Activated CD4-positive, alpha-beta T cell treated with anti-CD3 and anti-CD28 coated beads, Interleukin-2, amount 10 ng/mL, durations not matched to agents 24 days and 14 days (primary cell): Measurements from ENCODE around the gene VWA8. TPM values are rescaled to one million over a fixed set of nuclear protein-coding genes. Genes with fewer than 3 reads are reported as not detected.
"Not testable (repeated sequence)": the region's sequence is repeated elsewhere in the genome, so short reads cannot be mapped to it uniquely, and the experiment has no call there.

Experiments
- DNase-seq: peaks from one replicate; pipeline ENCODE4 v3.0.0; 2022
- H3K27ac Mint-ChIP-seq: one replicate; pipeline ENCODE4 v1.8.0; 2022; ENCODE audit warnings: mild to moderate bottlenecking, mixed read lengths
- H3K27me3 Mint-ChIP-seq: one replicate; pipeline ENCODE4 v1.8.0; 2022; ENCODE audit warnings: mixed read lengths
- H3K36me3 Mint-ChIP-seq: one replicate; pipeline ENCODE4 v1.8.0; 2022; ENCODE audit warnings: low read depth, mild to moderate bottlenecking, mixed read lengths
- H3K4me1 Mint-ChIP-seq: one replicate; pipeline ENCODE4 v1.8.0; 2021; ENCODE audit warnings: mixed read lengths
- H3K4me3 Mint-ChIP-seq: one replicate; pipeline ENCODE4 v1.8.0; 2022; ENCODE audit warnings: mild to moderate bottlenecking, moderate library complexity, mixed read lengths
- H3K9me3 Mint-ChIP-seq: one replicate; pipeline ENCODE4 v1.8.0; 2021; ENCODE audit warnings: mixed read lengths
- intact Hi-C: fragments of 100-400 bp; cut with micrococcal nuclease; formaldehyde crosslinking; loops from one replicate; pipeline ENCODE4 v1.15.1; 2023
- total RNA-seq: library from RNA; stranded (reverse); gene quantifications from 2 replicates; pipeline ENCODE4 v1.2.3, GENCODE V29; 2022

The VWA8 gene
- total RNA-seq, 1 donor from 2014 or later, result 28.4 TPM

- no peak overlapping the region for H3K27ac Mint-ChIP-seq
- no peak overlapping the region for H3K4me3 Mint-ChIP-seq
- intact Hi-C loops, result no loop called here
- peaks cover 6% of the 10 kb centered on the region for H3K4me1 Mint-ChIP-seq
- peaks cover 16% of the 10 kb centered on the region for H3K36me3 Mint-ChIP-seq
- DNase-seq, result no peak
- H3K27me3 Mint-ChIP-seq, result no peaks in the 10 kb centered on the region
- H3K9me3 Mint-ChIP-seq, result peaks cover 7% of the 10 kb centered on the region
Measured at GRCh38 chr13:41842036-41842620, 118.8 kb downstream of the VWA8 start.

- no peak overlapping the region for H3K27ac Mint-ChIP-seq
- DNase-seq, result no peak
- intact Hi-C loops, result no loop called here
- H3K36me3 Mint-ChIP-seq, result peaks cover 33% of the 10 kb centered on the region
- no peaks in the 10 kb centered on the region for H3K27me3 Mint-ChIP-seq
- peaks cover 10% of the 10 kb centered on the region for H3K9me3 Mint-ChIP-seq
- no peak overlapping the region for H3K4me3 Mint-ChIP-seq
- peaks cover 5% of the 10 kb centered on the region for H3K4me1 Mint-ChIP-seq
Measured at GRCh38 chr13:41837629-41838028, 123.3 kb downstream of the VWA8 start.

GRCh38 chr13:41835871-41836270, 125.0 kb downstream of the VWA8 start:
- DNase-seq, result no peak
- peaks cover 5% of the 10 kb centered on the region for H3K4me1 Mint-ChIP-seq
- H3K4me3 Mint-ChIP-seq, result no peak overlapping the region
- H3K9me3 Mint-ChIP-seq, result peaks cover 10% of the 10 kb centered on the region
- H3K27me3 Mint-ChIP-seq, result no peaks in the 10 kb centered on the region
- H3K36me3 Mint-ChIP-seq, result peaks cover 37% of the 10 kb centered on the region
- H3K27ac Mint-ChIP-seq, result no peak overlapping the region
- intact Hi-C loops, result no loop called here

GRCh38 chr13:41834697-41835096, 126.2 kb downstream of the VWA8 start:
- H3K9me3 Mint-ChIP-seq, intact Hi-C loops, H3K27ac Mint-ChIP-seq, H3K4me3 Mint-ChIP-seq, DNase-seq, H3K27me3 Mint-ChIP-seq, H3K4me1 Mint-ChIP-seq: not testable (repeated sequence)
- peaks cover 37% of the 10 kb centered on the region for H3K36me3 Mint-ChIP-seq

GRCh38 chr13:41833831-41834230, 127.1 kb downstream of the VWA8 start:
- Mint-ChIP-seq H3K36me3 (peaks cover 34% of the 10 kb centered on the region), H3K4me3 (no peak overlapping the region), H3K27ac (no peak overlapping the region), H3K27me3 (no peaks in the 10 kb centered on the region), H3K9me3 (peaks cover 3% of the 10 kb centered on the region), H3K4me1 (no peaks in the 10 kb centered on the region)
- intact Hi-C loops, result no loop called here
- no peak for DNase-seq

GRCh38 chr13:41833201-41833600, 127.7 kb downstream of the VWA8 start:
- no peak overlapping the region for H3K4me3 Mint-ChIP-seq
- H3K9me3 Mint-ChIP-seq, result peaks cover 3% of the 10 kb centered on the region
- H3K27ac Mint-ChIP-seq, result no peak overlapping the region
- no peaks in the 10 kb centered on the region for H3K4me1 Mint-ChIP-seq
- H3K36me3 Mint-ChIP-seq, result peaks cover 36% of the 10 kb centered on the region
- H3K27me3 Mint-ChIP-seq, result no peaks in the 10 kb centered on the region
- intact Hi-C loops, result no loop called here
- no peak for DNase-seq

- no peak overlapping the region for H3K27ac Mint-ChIP-seq
- no peak overlapping the region for H3K4me3 Mint-ChIP-seq
- no peaks in the 10 kb centered on the region for H3K9me3 Mint-ChIP-seq
- peaks cover 33% of the 10 kb centered on the region for H3K36me3 Mint-ChIP-seq
- no peaks in the 10 kb centered on the region for H3K4me1 Mint-ChIP-seq
- intact Hi-C loops, result no loop called here
- no peak for DNase-seq
- H3K27me3 Mint-ChIP-seq, result no peaks in the 10 kb centered on the region
Measured at GRCh38 chr13:41827507-41828213, 133.2 kb downstream of the VWA8 start.

GRCh38 chr13:41825691-41826090, 135.2 kb downstream of the VWA8 start:
- H3K4me1 Mint-ChIP-seq, result no peaks in the 10 kb centered on the region
- intact Hi-C loops, result no loop called here
- peaks cover 30% of the 10 kb centered on the region for H3K36me3 Mint-ChIP-seq
- no peak overlapping the region for H3K27ac Mint-ChIP-seq
- no peaks in the 10 kb centered on the region for H3K9me3 Mint-ChIP-seq
- DNase-seq, result no peak
- no peaks in the 10 kb centered on the region for H3K27me3 Mint-ChIP-seq
- H3K4me3 Mint-ChIP-seq, result no peak overlapping the region

GRCh38 chr13:41823476-41823875, 137.4 kb downstream of the VWA8 start:
- H3K4me3 Mint-ChIP-seq, result no peak overlapping the region
- no peaks in the 10 kb centered on the region for H3K4me1 Mint-ChIP-seq
- no peak for DNase-seq
- H3K9me3 Mint-ChIP-seq, result no peaks in the 10 kb centered on the region
- H3K27me3 Mint-ChIP-seq, result no peaks in the 10 kb centered on the region
- H3K27ac Mint-ChIP-seq, result no peak overlapping the region
- intact Hi-C loops, result no loop called here
- H3K36me3 Mint-ChIP-seq, result peaks cover 27% of the 10 kb centered on the region

GRCh38 chr13:41822560-41822959, 138.3 kb downstream of the VWA8 start:
- Mint-ChIP-seq H3K27ac (no peak overlapping the region), H3K27me3 (no peaks in the 10 kb centered on the region)

GRCh38 chr13:41821238-41821594, 139.7 kb downstream of the VWA8 start:
- peaks cover 29% of the 10 kb centered on the region for H3K36me3 Mint-ChIP-seq
- no peaks in the 10 kb centered on the region for H3K27me3 Mint-ChIP-seq
- DNase-seq, result no peak
- no peaks in the 10 kb centered on the region for H3K4me1 Mint-ChIP-seq
- intact Hi-C loops, result no loop called here
- no peak overlapping the region for H3K4me3 Mint-ChIP-seq
- no peaks in the 10 kb centered on the region for H3K9me3 Mint-ChIP-seq
- H3K27ac Mint-ChIP-seq, result no peak overlapping the region

More at GRCh38 chr13:41822560-41822959, 138.3 kb downstream of the VWA8 start:
- intact Hi-C loops, result no loop called here
- no peak for DNase-seq
- peaks cover 28% of the 10 kb centered on the region for H3K36me3 Mint-ChIP-seq
- no peaks in the 10 kb centered on the region for H3K9me3 Mint-ChIP-seq
- H3K4me1 Mint-ChIP-seq, result no peaks in the 10 kb centered on the region
- no peak overlapping the region for H3K4me3 Mint-ChIP-seq

- H3K27ac Mint-ChIP-seq, result no peak overlapping the region
- DNase-seq, result no peak
- no peak overlapping the region for H3K4me3 Mint-ChIP-seq
- H3K9me3 Mint-ChIP-seq, result no peaks in the 10 kb centered on the region
- intact Hi-C loops, result no loop called here
- H3K27me3 Mint-ChIP-seq, result no peaks in the 10 kb centered on the region
- peaks cover 33% of the 10 kb centered on the region for H3K36me3 Mint-ChIP-seq
- H3K4me1 Mint-ChIP-seq, result no peaks in the 10 kb centered on the region
Measured at GRCh38 chr13:41820581-41821237, 140.2 kb downstream of the VWA8 start.

- Mint-ChIP-seq H3K27ac (no peak overlapping the region), H3K36me3 (peaks cover 38% of the 10 kb centered on the region), H3K4me1 (peaks cover 6% of the 10 kb centered on the region), H3K9me3 (peaks cover 3% of the 10 kb centered on the region), H3K4me3 (no peak overlapping the region), H3K27me3 (no peaks in the 10 kb centered on the region)
- intact Hi-C loops, result no loop called here
- no peak for DNase-seq
Measured at GRCh38 chr13:41816057-41816456, 144.9 kb downstream of the VWA8 start.

- peaks cover 3% of the 10 kb centered on the region for H3K9me3 Mint-ChIP-seq
- peaks cover 43% of the 10 kb centered on the region for H3K36me3 Mint-ChIP-seq
- no peak for DNase-seq
- no peak overlapping the region for H3K4me3 Mint-ChIP-seq
- H3K27me3 Mint-ChIP-seq, result no peaks in the 10 kb centered on the region
- intact Hi-C loops, result no loop called here
- peaks cover 6% of the 10 kb centered on the region for H3K4me1 Mint-ChIP-seq
- no peak overlapping the region for H3K27ac Mint-ChIP-seq
Measured at GRCh38 chr13:41813426-41813825, 147.5 kb downstream of the VWA8 start.
